Activated naive CD4-positive, alpha-beta T cell treated with anti-CD3 and anti-CD28 coated beads, Interleukin-2, amount 50 U/mL, for 24 hours (primary cell): ENCODE results near the gene CABLES1.

Source experiments
- H3K27ac Mint-ChIP-seq: one replicate; pipeline ENCODE4 v1.8.0; 2021; ENCODE audit warnings: mild to moderate bottlenecking, mixed read lengths
- H3K27me3 Mint-ChIP-seq: one replicate; pipeline ENCODE4 v1.8.0; 2021; ENCODE audit warnings: mixed read lengths
- H3K36me3 Mint-ChIP-seq: one replicate; pipeline ENCODE4 v1.8.0; 2021; ENCODE audit warnings: mixed read lengths
- H3K4me1 Mint-ChIP-seq: one replicate; pipeline ENCODE4 v1.8.0; 2021; ENCODE audit warnings: mixed read lengths
- H3K4me3 Mint-ChIP-seq: one replicate; pipeline ENCODE4 v1.8.0; 2021; ENCODE audit warnings: mild to moderate bottlenecking, mixed read lengths
- H3K9me3 Mint-ChIP-seq: one replicate; pipeline ENCODE4 v1.8.0; 2021; ENCODE audit warnings: mixed read lengths

CABLES1 gene

DNA sequence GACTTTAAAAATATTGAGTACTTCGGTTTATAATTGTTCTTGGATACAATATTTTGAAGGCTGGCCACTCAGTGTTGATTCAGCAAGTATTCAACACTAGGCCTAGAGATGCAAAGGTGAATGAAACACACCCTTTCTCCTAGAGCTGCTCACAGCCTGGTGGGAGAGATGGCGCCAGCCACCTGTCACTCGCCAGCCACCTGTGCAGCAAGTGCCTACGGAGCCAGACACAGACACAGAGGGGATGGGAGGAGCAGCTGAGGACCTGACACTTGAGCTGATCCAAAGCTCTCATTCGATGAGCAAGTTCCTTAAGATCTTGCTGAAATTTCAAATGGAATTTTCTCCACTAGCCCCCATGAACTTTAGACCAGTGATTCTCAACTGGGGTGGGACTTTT, 166.7 kb downstream of the CABLES1 start:
- Mint-ChIP-seq H3K27me3 (no peaks in the 10 kb centered on the region), H3K4me3 (no peak overlapping the region), H3K36me3 (no peaks in the 10 kb centered on the region), H3K9me3 (no peaks in the 10 kb centered on the region), H3K4me1 (no peaks in the 10 kb centered on the region), H3K27ac (no peak overlapping the region)

GRCh38 chr18:23302511-23302850, 167.2 kb downstream of the CABLES1 start:
- H3K27ac Mint-ChIP-seq, result no peak overlapping the region

DNA sequence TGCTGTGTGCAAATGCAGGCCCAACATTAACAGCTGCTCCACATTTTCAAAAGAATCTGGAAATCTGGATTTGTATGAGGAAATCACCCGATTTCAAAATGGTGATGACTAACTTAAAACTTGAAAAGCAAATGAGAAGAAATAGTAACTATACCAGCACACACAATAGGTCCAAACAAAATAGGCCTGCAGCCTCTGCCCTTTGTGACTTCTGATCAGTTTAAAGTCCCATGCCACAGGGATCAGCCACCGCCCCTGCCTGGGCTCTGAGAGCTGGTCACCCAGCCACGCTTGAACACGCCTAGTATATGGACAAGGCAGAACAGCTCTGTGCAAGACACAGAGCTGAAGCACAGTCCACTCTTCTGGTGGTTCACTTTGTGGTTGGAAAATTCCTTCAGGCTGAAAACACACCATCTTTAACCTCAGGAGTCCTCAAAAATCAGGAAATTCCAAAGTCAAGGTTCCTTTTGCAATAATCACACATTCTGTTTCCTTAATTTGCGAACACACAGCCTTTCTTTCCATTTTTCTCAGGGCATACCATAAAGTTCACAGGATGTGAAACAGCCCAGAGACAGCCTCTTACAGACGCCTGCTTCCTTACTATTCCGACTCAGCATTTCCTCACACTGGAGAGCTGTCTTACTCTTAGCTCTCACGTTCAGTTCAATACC, 167.7 kb downstream of the CABLES1 start:
- H3K36me3 Mint-ChIP-seq, result no peaks in the 10 kb centered on the region
- H3K4me1 Mint-ChIP-seq, result peaks cover 4% of the 10 kb centered on the region
- H3K27ac Mint-ChIP-seq, result no peak overlapping the region
- no peaks in the 10 kb centered on the region for H3K9me3 Mint-ChIP-seq
- H3K27me3 Mint-ChIP-seq, result no peaks in the 10 kb centered on the region
- no peak overlapping the region for H3K4me3 Mint-ChIP-seq

More at GRCh38 chr18:23302511-23302850, 167.2 kb downstream of the CABLES1 start:
- H3K4me3 Mint-ChIP-seq, result no peak overlapping the region
- no peaks in the 10 kb centered on the region for H3K4me1 Mint-ChIP-seq
- no peaks in the 10 kb centered on the region for H3K9me3 Mint-ChIP-seq
- no peaks in the 10 kb centered on the region for H3K36me3 Mint-ChIP-seq
- no peaks in the 10 kb centered on the region for H3K27me3 Mint-ChIP-seq

DNA sequence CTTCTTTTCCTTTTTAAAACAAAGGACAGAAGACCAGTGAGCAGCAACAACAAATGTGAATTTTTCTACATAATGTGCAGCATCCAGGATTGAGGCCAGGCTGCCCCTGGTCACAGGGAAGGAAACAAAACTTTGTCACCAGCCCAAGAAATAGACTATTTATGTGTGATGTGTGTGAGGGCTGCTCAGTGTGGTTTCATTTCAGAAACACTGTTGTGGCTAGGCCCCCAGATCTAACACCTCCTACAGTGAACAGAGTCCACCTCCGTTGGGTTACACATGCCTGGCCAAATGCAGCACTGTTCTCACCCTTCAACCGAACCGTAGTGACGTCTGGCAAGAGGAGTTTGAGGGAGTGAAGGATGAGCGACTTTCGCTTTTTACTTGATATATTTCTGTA, 171.5 kb downstream of the CABLES1 start:
- H3K9me3 Mint-ChIP-seq, result no peaks in the 10 kb centered on the region
- peaks cover 13% of the 10 kb centered on the region for H3K4me1 Mint-ChIP-seq
- H3K36me3 Mint-ChIP-seq, result no peaks in the 10 kb centered on the region
- H3K4me3 Mint-ChIP-seq, result no peak overlapping the region
- no peak overlapping the region for H3K27ac Mint-ChIP-seq
- H3K27me3 Mint-ChIP-seq, result no peaks in the 10 kb centered on the region

- Mint-ChIP-seq H3K27me3 (no peaks in the 10 kb centered on the region), H3K9me3 (no peaks in the 10 kb centered on the region), H3K4me3 (no peak overlapping the region), H3K27ac (no peak overlapping the region), H3K36me3 (no peaks in the 10 kb centered on the region), H3K4me1 (peaks cover 13% of the 10 kb centered on the region)
Observed at GRCh38 chr18:23307567-23308295, 172.4 kb downstream of the CABLES1 start.
